Right lobe of liver (tissue), 4 donors: ENCODE data around the gene SLC7A11.

Experiments
- CTCF ChIP-seq, 4 donors: fragments of 200-600 bp in 3 of 4; fragments of 450-650 bp in 1 of 4; IDR thresholded peaks; one replicate each; pipeline versions ENCODE4 v1.5.1 to v1.8.0; 2016 to 2022; ENCODE audit warnings: antibody characterized with exemption in 4 of 4, mild to moderate bottlenecking in 2 of 4
- POLR2A ChIP-seq: fragments of 450-650 bp; IDR thresholded peaks from one replicate; pipeline ENCODE4 v1.6.1; 2017; ENCODE audit warnings: antibody characterized with exemption, mild to moderate bottlenecking
- donor health status: DM: no; HTN: no; CAD: no.
- donor health status: DM: no; HTN: no; CAD: no.
- donor health status: DM: no; HTN: yes; CAD: no.

- TF ChIP-seq CTCF (IDR thresholded peaks at IDR 0.05) (no peak), POLR2A (no peak)
Measured at GRCh38 chr4:138158746-138159297, 83.3 kb downstream of the SLC7A11 start.
